ENCODE measurements around the gene TBC1D16. TPM values are rescaled to one million over a fixed set of nuclear protein-coding genes. Genes with fewer than 3 reads are reported as not detected.
A peak's percentile ranks its signal among the peaks of the same experiment; 100 is the strongest.

TBC1D16 gene
- total RNA-seq, 1 donor from 2014 or later = 21.7 TPM

DNA sequence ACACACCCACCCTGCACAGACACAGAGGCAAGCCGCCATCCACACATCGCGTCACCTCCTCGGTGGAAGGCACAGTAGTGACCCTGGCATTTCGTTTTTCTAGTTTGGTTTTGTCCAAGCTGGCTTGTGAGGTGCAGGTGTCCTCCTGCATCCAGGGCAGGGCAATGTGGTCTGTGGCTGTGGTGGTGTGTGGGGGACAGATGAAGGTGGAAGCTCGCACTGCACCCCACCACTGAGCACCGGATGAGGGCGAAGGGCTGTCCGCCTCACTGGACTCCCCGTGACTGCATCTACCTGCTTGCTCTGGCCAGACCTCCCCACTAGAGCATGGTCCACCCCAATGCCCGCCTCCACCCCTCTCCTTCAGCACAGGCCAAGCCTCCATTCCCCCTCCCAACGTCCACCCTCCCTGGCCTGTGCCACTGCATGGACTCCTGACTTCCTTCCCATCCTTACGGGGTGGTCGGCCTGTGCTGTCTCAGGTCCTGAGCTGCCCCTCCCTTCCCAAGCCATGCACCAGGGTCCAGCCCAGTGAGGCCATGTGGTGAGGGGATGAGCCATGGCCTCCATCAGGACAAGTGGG is 117.7 kb downstream of the TBC1D16 start:
- Histone ChIP-seq H3K36me3 (no peaks in the 10 kb centered on the region), H3K27ac (no peak overlapping the region), H3K4me3 (no peak overlapping the region), H3K27me3 (no peaks in the 10 kb centered on the region), H3K4me1 (peaks cover 11% of the 10 kb centered on the region), H3K9me3 (no peaks in the 10 kb centered on the region)
- intact Hi-C loops (cut with DNase I) = loop anchor here (10.0 kb wide), 1 partner anchor 133 kb away; no protein-coding TSS in a partner anchor
- TF ChIP-seq, protein P1, sequence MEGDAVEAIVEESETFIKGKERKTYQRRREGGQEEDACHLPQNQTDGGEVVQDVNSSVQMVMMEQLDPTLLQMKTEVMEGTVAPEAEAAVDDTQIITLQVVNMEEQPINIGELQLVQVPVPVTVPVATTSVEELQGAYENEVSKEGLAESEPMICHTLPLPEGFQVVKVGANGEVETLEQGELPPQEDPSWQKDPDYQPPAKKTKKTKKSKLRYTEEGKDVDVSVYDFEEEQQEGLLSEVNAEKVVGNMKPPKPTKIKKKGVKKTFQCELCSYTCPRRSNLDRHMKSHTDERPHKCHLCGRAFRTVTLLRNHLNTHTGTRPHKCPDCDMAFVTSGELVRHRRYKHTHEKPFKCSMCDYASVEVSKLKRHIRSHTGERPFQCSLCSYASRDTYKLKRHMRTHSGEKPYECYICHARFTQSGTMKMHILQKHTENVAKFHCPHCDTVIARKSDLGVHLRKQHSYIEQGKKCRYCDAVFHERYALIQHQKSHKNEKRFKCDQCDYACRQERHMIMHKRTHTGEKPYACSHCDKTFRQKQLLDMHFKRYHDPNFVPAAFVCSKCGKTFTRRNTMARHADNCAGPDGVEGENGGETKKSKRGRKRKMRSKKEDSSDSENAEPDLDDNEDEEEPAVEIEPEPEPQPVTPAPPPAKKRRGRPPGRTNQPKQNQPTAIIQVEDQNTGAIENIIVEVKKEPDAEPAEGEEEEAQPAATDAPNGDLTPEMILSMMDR (IDR thresholded peaks at IDR 0.05) = no peak
- ATAC-seq (no peak), DNase-seq (no peak)

DNA sequence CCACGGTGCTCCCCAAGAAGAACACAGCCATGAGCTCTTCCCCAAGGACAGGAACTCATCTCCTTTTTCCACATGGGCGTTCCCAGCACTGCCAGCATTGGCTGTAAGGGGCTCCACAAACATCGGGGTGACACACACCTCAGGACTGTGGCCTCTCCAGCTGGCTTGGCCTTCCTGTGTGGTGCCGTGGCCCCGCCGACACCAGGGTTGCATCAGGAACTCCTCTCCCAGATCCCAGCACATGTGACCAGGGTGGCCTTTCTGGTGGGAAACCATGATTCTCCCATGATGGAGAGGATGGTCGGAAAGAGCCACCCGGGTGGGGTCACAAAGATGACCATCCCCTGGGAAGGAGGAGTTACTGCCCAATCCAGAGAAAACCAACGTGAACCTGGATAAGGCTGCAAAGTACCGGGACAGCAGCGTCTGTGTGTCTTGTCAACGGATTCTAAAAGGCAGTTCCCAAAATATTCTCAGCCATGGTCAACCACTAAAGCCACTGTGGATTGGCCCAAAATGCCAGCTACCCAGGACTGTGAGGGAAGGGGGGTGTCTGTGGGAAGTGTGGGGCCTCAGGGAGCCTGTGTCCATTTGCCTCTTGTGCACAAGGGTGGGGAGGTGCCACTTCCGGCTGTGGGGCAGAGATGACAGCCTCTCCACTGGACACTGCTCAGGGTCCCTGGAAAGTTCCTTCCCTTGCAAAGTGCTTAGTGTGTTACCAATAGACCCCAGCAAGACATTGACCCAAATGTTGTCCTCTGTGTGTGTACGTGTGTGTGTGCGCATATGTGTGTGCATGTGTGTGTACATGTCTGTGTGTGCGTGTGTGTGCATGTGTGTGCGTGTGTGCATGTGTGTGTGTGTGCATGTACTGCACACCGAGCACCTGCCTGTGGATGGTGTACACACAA is 118.4 kb downstream of the TBC1D16 start:
- H3K4me3 ChIP-seq = no peak overlapping the region
- ATAC-seq (no peak), DNase-seq (no peak)
- no peaks in the 10 kb centered on the region for H3K9me3 ChIP-seq
- TF ChIP-seq, protein P1 (IDR thresholded peaks at IDR 0.05) = no peak
- H3K4me1 ChIP-seq = peaks cover 11% of the 10 kb centered on the region
- no peaks in the 10 kb centered on the region for H3K36me3 ChIP-seq
- H3K27ac ChIP-seq = no peak overlapping the region
- no peaks in the 10 kb centered on the region for H3K27me3 ChIP-seq
- intact Hi-C loops (cut with DNase I) = loop anchor here (10.0 kb wide), 1 partner anchor 132 kb away; no protein-coding TSS in a partner anchor

DNA sequence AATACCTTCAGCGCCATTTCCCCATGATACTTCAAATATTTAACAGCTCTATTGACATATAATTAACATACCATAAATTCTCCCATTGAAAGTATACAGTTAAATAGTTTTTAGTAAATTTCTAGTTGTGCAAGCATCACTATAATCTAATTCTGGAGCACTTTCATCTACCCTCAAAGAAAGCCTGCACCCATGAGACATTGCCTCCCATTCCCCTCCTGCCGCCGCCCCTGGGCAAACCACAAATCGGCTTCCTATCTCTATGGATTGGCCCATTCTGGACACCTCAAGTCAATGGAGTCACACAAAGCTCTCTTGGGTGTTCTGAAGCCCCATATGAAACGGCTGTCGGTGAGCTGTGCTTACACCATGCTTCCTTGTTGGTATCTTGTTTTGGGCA is 119.2 kb downstream of the TBC1D16 start:
- Histone ChIP-seq H3K4me3 (no peak overlapping the region), H3K27ac (no peak overlapping the region), H3K36me3 (no peaks in the 10 kb centered on the region), H3K9me3 (no peaks in the 10 kb centered on the region), H3K27me3 (no peaks in the 10 kb centered on the region), H3K4me1 (peaks cover 11% of the 10 kb centered on the region)
- intact Hi-C loops (cut with DNase I) = loop anchor here (10.0 kb wide), 1 partner anchor 132 kb away; no protein-coding TSS in a partner anchor
- DNase-seq (no peak), ATAC-seq (no peak)
- TF ChIP-seq, protein P1 (IDR thresholded peaks at IDR 0.05) = no peak

DNA sequence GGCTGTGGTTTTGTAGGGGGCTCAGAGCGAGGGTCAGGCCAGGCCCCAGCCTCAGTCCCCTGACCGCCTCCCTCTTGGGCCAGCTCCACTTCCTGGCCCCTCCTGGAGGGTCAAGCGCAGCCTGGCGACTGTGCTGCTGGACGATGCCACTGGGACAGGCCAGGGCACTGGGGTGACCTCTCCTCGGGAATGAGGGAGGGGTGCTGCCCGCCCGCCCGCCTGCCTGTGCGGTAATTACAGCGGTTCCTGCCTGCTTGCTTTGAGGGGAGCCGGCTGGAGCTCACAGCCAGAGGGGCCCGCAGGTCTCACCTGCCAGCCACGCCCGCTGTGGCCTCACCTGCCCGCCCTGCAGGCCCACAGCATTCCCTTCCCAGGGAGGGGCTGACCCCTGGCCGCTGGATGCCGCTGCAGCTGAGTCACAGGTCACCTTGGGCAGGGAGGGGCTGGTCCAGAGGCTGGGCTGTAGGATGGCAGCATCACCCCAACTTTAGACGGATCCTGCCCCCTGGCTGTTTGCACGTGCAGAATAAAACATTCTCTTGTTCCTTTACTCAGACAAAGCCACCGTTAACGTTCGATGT is 119.7 kb downstream of the TBC1D16 start:
- H3K27ac ChIP-seq = peak overlapping the region; percentile 30
- peak; percentile 76 for ATAC-seq
- peaks cover 11% of the 10 kb centered on the region for H3K4me1 ChIP-seq
- H3K4me3 ChIP-seq = no peak overlapping the region
- H3K36me3 ChIP-seq = no peaks in the 10 kb centered on the region
- TF ChIP-seq, protein P1 (IDR thresholded peaks at IDR 0.05) = peak; percentile 37
- peak; percentile 84 for DNase-seq
- no peaks in the 10 kb centered on the region for H3K27me3 ChIP-seq
- no peaks in the 10 kb centered on the region for H3K9me3 ChIP-seq
- intact Hi-C loops (cut with DNase I) = loop anchor here (10.0 kb wide), 1 partner anchor 131 kb away; no protein-coding TSS in a partner anchor

DNA sequence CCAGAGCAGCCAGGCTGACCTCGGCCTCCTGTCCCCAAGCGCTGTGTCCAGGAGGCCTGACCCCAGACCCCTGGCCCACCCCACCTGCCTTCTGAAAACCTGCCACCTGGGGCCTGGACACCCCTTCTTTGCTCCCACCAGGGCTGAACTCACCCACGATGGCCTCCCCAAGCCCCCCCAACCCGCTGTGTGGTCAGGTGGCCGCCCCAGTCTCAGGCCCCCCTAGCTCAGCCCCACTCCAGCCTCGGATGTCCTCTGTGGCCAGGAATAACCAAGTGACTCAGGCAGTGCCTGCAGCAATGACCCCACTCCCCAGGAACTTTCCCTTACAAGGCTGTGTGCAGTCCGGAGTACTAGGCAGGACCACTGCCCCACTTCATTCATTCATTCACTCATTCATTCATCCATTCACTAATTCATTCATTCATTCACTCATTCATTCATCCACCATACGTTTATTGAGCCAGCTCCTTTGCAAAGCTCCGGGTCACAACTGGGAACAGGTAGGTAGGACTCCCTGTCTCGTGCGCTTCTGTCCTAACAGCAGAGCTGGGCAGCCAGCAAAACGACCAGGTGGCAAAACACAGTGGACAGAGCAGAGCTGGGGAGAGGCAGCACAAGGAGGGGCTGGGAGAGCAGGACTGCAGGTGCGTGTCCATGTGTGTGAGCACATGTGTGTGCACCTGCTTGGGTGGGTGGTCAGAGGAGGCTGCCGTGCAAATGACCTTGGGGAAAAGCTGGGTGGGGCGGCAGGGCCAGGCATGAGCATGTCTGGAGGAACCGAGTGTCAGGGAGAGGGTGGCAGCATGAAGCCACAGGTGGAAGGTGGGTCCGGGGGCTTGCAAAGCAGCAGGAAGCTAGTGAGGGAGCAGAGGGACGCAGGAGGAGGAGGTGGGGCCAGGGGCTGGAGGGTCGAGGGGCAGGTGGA is 120.6 kb downstream of the TBC1D16 start:
- H3K36me3 ChIP-seq = no peaks in the 10 kb centered on the region
- intact Hi-C loops (cut with DNase I) = loop anchor here (10.0 kb wide), 1 partner anchor 130 kb away; no protein-coding TSS in a partner anchor

More for the DNA sequence above, 120.6 kb downstream of the TBC1D16 start:
- no peak for ATAC-seq
- TF ChIP-seq, protein P1 (IDR thresholded peaks at IDR 0.05) = no peak
- H3K9me3 ChIP-seq = no peaks in the 10 kb centered on the region
- no peak for DNase-seq
- H3K27ac ChIP-seq = no peak overlapping the region
- no peak overlapping the region for H3K4me3 ChIP-seq
- no peaks in the 10 kb centered on the region for H3K27me3 ChIP-seq
- H3K4me1 ChIP-seq = peaks cover 11% of the 10 kb centered on the region
